GM06990 (cell line): ENCODE measurements around the gene ABCD4.
"Not testable (repeated sequence)": the region's sequence is repeated elsewhere in the genome, so short reads cannot be mapped to it uniquely, and the experiment has no call there.

Source experiments
- DNase-seq: peaks from one replicate; pipeline ENCODE4 v3.0.0-alpha.2; 2011; ENCODE audit not compliant: insufficient read length; ENCODE audit errors: extremely low read depth
- H3K27me3 ChIP-seq: replicated peaks from 2 replicates; pipeline ENCODE4 v1.6.0; 2011; ENCODE audit warnings: low read length; ENCODE audit not compliant: control insufficient read depth, insufficient read depth
- H3K36me3 ChIP-seq: 2 replicates; pipeline ENCODE4 v1.5.1; 2011; ENCODE audit warnings: low read length; ENCODE audit not compliant: control insufficient read depth, insufficient read depth
- H3K4me3 ChIP-seq: replicated peaks from 2 replicates; pipeline ENCODE4 v1.5.1; 2011; ENCODE audit warnings: low read depth, mild to moderate bottlenecking, control low read depth, low read length
- CTCF ChIP-seq: IDR thresholded peaks from 2 replicates; pipeline ENCODE4 v1.5.1; 2011; ENCODE audit warnings: low read length, control low read depth, mild to moderate bottlenecking, inconsistent platforms; ENCODE audit not compliant: insufficient read depth, poor library complexity, severe bottlenecking

ABCD4 gene

DNA sequence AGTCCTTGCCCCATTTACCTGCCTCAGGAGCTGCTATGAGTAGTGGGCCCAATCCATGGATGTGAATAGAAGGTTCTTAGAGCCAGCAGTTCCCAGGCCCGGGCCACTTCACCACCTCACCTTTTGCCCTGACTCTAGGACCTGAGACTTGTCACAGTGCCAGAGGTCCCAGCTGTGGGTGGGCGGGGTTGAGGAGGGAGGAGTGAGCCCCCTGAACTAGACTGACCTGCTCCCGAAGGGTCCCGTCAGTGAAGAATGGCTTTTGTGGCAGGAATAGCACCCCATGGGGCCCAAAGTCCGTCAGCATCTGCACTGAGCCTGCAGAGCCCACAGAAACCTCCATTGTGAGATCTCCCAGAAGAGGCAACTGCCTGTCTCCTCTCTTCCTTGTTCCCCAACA lies 12.9 kb downstream of the ABCD4 start:
- H3K36me3 ChIP-seq: peaks cover 23% of the 10 kb centered on the region
- H3K27me3 ChIP-seq: no peaks in the 10 kb centered on the region
- no peak for DNase-seq
- no peak for TF ChIP-seq CTCF
- no peak overlapping the region for H3K4me3 ChIP-seq

GRCh38 chr14:74286736-74287135 lies 16.0 kb downstream of the ABCD4 start:
- no peak for TF ChIP-seq CTCF
- Histone ChIP-seq H3K27me3 (no peaks in the 10 kb centered on the region), H3K4me3 (no peak overlapping the region), H3K36me3 (peaks cover 14% of the 10 kb centered on the region)
- DNase-seq: no peak

DNA sequence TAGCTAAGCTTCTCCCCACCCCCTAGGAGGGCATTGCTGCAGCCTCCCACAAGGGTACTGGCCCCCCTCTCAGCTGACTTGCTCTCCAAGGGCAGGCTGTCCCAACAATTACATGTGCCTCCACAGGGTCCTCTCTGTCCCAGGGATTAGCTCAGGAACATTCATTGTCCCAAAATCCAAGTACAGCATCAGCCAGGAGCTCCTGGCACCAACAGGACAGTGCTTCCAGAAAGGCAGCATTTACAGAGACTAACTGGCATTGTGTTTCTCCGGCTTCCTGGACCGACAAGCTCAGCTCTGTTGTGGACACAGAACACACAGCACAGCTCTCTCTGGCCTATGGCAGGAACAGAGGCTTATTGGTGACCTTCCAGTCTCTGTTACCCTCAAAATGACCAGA lies 21.7 kb downstream of the ABCD4 start:
- peaks cover 3% of the 10 kb centered on the region for H3K36me3 ChIP-seq
- H3K27me3 ChIP-seq: no peaks in the 10 kb centered on the region
- no peak for TF ChIP-seq CTCF

DNA sequence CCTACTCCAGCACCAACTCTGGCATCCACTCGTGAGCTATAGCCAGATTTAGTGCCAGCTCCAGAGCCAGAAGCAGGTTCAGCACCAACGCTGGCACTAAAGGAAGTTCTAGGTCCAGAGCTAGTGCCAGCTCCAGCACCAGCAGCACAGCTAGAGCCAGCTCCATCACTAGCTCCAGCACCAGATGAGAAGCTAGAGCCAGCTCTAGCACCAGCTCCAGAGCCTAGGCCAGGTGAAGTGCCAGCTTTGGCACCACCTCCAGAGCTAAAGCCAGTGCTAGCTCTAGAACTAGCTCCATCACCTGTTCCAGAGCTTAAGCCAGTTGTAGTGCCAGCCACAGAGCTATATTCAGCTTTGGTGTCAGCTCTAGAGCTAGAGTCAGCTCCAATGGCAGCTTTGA lies 24.7 kb downstream of the ABCD4 start:
- H3K4me3 ChIP-seq: no peak overlapping the region
- no peaks in the 10 kb centered on the region for H3K27me3 ChIP-seq
- TF ChIP-seq CTCF: no peak
- no peaks in the 10 kb centered on the region for H3K36me3 ChIP-seq
- no peak for DNase-seq

More for the DNA sequence above, 21.7 kb downstream of the ABCD4 start:
- H3K4me3 ChIP-seq: no peak overlapping the region
- no peak for DNase-seq

DNA sequence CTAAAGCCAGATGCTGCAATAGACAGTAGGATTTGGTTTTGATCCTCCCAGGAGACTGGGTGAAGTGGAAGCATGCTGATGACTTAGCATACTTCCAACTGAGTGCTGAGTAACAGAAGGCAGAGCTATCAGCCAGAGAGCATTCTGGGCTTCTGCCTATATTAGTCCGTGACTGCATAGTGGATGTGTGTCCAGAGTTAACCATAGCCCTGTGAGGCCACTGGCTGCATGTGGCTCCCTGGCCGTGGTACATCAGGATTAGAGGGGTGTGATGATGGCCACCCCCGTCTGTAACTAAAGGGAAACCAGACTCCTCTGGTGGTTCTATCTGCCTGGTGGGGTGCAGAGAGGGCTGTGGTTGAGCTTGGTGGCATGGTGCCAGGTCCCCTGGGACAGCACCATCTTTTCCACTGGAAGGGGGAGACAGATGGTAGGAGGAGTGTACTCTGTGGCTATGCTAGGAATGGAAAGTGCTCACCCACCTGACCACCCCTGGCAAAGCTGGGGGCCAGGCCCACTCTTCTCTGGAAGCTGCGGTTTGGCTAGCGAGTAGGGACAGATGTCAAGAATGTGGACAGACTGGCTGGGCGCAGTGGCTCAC lies 27.4 kb downstream of the ABCD4 start:
- no peak for TF ChIP-seq CTCF

GRCh38 chr14:74271365-74271764 lies 31.4 kb downstream of the ABCD4 start:
- Histone ChIP-seq H3K4me3 (no peak overlapping the region), H3K36me3 (no peaks in the 10 kb centered on the region), H3K27me3 (no peaks in the 10 kb centered on the region; the same call in 1 of the 2 replicates)
- no peak for TF ChIP-seq CTCF
- no peak for DNase-seq

More for the DNA sequence above, 27.4 kb downstream of the ABCD4 start:
- no peaks in the 10 kb centered on the region for H3K27me3 ChIP-seq
- no peak for DNase-seq
- H3K4me3 ChIP-seq: no peak overlapping the region
- H3K36me3 ChIP-seq: no peaks in the 10 kb centered on the region

GRCh38 chr14:74270382-74271177 lies 32.2 kb downstream of the ABCD4 start:
- not testable (repeated sequence) for H3K36me3 ChIP-seq, DNase-seq, H3K4me3 ChIP-seq, H3K27me3 ChIP-seq
